CMK (cell line): ENCODE measurements around the gene ST6GAL1.

Experiments
- DNase-seq: peaks from one replicate; pipeline ENCODE4 v3.0.0-alpha.2; 2010; ENCODE audit warnings: low read depth

Gene ST6GAL1

DNA sequence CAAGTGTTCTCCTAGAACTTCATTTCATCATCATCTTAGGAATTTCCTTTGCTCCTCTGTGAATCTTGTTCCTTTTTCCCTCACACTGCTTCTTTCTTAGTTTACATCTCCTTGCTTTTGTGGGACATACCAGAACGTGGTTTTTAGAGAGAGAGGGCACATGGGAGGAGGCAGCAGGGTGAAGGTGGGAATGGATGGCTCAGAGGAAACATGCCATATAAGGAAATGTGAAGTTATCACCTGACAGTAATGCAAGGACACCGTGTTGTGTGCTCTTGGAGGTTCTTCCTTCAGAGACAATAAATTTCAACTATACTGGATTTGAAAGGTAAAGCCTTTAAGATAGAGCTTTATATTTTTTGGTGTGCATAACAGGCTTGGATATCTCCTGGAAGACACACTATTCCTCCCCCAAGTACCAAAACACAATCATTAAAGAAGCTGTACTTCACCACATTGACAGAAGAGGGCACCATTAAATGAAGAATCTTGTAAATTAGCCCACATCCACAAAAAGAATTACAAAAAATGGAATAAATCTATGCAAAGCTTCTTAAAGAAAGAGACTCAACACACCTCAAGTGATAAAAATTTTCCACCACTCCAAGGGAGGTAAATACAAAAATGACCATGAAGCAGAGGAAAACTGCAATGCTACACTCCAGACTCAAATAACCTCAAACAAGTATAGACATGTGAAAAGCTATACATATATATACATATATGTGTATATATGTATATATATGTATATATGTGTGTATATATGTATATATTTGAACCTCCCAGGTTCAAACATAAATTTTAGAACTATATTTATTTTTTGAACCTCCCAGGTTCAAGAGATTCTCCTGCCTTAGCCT, 182.8 kb downstream of the ST6GAL1 start:
- no peak for DNase-seq

DNA sequence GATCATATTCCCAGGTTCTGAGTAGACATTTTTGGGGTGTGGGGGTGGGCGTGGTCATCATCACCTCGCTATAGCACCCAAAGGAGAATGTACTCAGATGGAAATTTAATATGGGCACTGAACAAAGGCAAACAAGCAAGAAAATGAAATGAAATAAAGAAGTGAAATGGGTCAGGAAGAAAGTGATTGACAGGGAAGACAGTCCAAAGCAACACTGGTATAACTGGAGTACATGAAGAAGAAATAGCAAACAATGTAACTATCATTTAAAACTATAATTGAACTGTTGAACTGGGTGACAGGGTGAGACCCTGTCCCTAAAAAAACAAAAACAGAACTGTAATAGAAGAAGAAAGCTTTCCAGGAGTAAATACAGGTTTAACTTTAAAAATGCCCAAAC, 184.2 kb downstream of the ST6GAL1 start:
- no peak for DNase-seq

DNA sequence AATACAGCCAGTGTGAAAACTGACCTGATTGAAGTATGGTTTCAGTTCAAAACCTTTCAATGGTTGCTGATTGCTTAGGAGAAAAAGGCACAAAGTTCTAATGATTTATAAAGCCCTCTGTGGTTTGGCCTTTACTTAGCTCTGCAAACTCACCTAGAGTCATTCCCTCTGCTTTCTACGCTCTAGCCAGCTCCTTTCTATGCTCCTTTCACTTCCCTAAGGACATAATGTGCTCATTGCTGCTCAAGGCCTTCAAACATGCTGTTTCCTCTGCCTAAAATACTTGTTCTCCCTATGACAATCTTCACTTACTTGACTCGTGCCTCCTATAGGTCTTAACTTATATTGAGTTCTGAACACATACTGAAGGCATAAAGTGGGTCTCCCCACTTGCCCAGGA, 190.0 kb downstream of the ST6GAL1 start:
- no peak for DNase-seq

DNA sequence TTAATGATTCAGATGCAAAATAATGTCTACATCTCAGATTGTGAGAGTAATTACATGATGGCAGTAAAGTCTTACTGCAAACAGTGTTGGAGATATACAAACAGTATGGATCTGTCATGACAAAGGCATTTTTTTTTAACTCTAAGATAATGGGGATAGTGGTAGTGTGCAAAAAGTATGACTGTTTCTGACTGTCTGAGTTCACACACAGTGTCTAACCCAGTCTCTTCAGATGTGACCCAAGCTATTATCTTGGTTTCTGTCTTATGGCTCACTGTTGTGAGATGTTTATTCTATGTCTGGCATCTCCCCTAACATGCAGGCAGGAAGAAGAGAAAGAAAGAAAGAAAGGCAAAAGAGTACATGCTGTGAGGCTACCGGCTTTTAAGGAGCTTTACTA, 191.9 kb downstream of the ST6GAL1 start:
- DNase-seq: no peak

DNA sequence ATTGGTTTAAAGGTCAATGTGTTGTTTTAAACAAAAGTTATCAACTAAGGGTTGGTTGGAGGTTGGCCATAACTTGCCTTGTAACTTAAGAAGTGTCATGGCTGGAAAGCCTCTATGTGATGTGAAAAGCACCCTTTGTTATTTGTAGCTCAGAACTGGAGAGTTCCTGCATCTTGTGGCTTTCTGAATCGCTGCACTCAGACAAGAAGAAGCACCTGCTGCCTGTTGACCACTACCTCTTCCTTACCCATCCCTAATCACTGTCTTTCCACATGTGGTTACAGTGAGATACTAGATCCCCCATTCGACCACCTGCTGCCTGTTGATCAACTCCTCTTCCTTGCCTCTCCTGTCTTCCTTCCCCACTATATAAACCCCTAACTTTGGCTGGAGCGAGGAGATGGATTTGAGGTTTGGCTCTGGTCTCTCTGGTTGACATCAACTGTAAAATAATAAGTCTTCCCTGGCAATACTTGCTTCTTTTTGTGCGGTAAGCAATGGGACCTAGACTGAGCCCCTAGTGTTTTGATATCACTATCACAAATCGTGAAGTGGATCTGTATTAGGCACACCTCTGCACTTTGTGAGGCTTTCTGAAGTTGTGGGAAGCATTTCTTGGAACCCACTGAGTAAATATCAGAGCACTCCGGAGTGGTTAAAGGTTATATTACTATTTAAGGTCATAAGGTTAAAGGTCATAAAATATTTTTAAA, 195.1 kb downstream of the ST6GAL1 start:
- DNase-seq: no peak
